ENCODE results near the gene MICA.
A peak's percentile ranks its signal among the peaks of the same experiment; 100 is the strongest.

Gene MICA

GRCh38 chr6:31403283-31404060 lies at the start of gene MICA (continued):
- TF ChIP-seq TSHZ1 (tag by site-specific recombination; IDR thresholded peaks at IDR 0.05; ENCODE audit: borderline replicate concordance) (no peak), ZNF174 (tag by site-specific recombination; IDR thresholded peaks at IDR 0.05) (no peak), ZNF585B (tag by site-specific recombination; IDR thresholded peaks at IDR 0.05) (no peak), SP3 (tag by site-specific recombination; IDR thresholded peaks at IDR 0.05) (peak; percentile 44), ZNF423 (tag by site-specific recombination; IDR thresholded peaks at IDR 0.05) (no peak), ZSCAN4 (tag by site-specific recombination; IDR thresholded peaks at IDR 0.05) (peak; percentile 11; the same call in 1 of the 2 replicates), ZNF660 (tag by site-specific recombination; IDR thresholded peaks at IDR 0.05) (0 out of 2 replicates have a peak, but pooled peaks have one; percentile 72), ZNF2 (tag by site-specific recombination; IDR thresholded peaks at IDR 0.05) (0 out of 2 replicates have a peak, but pooled peaks have one; percentile 45), ZNF623 (tag by site-specific recombination; IDR thresholded peaks at IDR 0.05) (peak; percentile 12; the same call in 1 of the 2 replicates), KLF9 (tag by site-specific recombination; IDR thresholded peaks at IDR 0.05; ENCODE audit: low read depth) (peak; percentile 63), ZNF677 (tag by site-specific recombination; IDR thresholded peaks at IDR 0.05) (no peak), BCL11A (tag by site-specific recombination; IDR thresholded peaks at IDR 0.05; ENCODE audit: low read depth) (peak; percentile 77; the same call in 1 of the 2 replicates), REPIN1 (tag by site-specific recombination; IDR thresholded peaks at IDR 0.05; ENCODE audit: low read depth) (peak; percentile 63; the same call in 1 of the 2 replicates), ZNF140 (tag by site-specific recombination; IDR thresholded peaks at IDR 0.05) (no peak), ZBTB17 (tag by site-specific recombination; IDR thresholded peaks at IDR 0.05) (peak; percentile 45; the same call in 1 of the 2 replicates), ZNF394 (tag by site-specific recombination; IDR thresholded peaks at IDR 0.05; ENCODE audit: borderline replicate concordance) (no peak; the same call in 1 of the 2 replicates), TCF7L2 (IDR thresholded peaks at IDR 0.05; ENCODE audit: borderline replicate concordance, low read depth, low read length) (no peak), ZNF548 (tag by site-specific recombination; IDR thresholded peaks at IDR 0.05) (no peak), KLF16 (tag by site-specific recombination; IDR thresholded peaks at IDR 0.05) (peak; percentile 69), ZNF311 (tag by site-specific recombination; IDR thresholded peaks at IDR 0.05; ENCODE audit: borderline replicate concordance) (no peak), ZBTB20 (tag by site-specific recombination; IDR thresholded peaks at IDR 0.05) (peak; percentile 90), ZNF449 (tag by site-specific recombination; IDR thresholded peaks at IDR 0.05) (no peak; the same call in 1 of the 2 replicates), ZNF624 (tag by site-specific recombination; IDR thresholded peaks at IDR 0.05) (no peak), ZBTB44 (tag by site-specific recombination; IDR thresholded peaks at IDR 0.05) (no peak), ZNF18 (tag by site-specific recombination; IDR thresholded peaks at IDR 0.05) (no peak), ZBTB10 (tag by site-specific recombination; IDR thresholded peaks at IDR 0.05) (0 out of 2 replicates have a peak, but pooled peaks have one; percentile 34), ZNF335 (tag by site-specific recombination; conservative IDR thresholded peaks at IDR 0.05) (peak; percentile 76)
